HepG2 (cell line): ENCODE data around the gene CD300A. TPM values are rescaled to one million over a fixed set of nuclear protein-coding genes. Genes with fewer than 3 reads are reported as not detected.

Experiments used
- CSRNP1 ChIP-seq: sonication (generic); formaldehyde crosslinking; IDR thresholded peaks from 2 replicates; pipeline ENCODE4 v1.8.1; 2023; ENCODE audit warnings: mild to moderate bottlenecking, missing genetic modification reagents
- ELF1 ChIP-seq: sonication (generic); formaldehyde crosslinking; IDR thresholded peaks from 2 replicates; pipeline ENCODE4 v1.4.0; 2020; ENCODE audit warnings: missing genetic modification reagents
- HCFC1 ChIP-seq: fragments of 150-350 bp; IDR thresholded peaks from 2 replicates; pipeline ENCODE4 v1.6.1; 2014; ENCODE audit warnings: low read depth, low read length
- HMGXB4 ChIP-seq, 2 experiments: sonication (generic) in 1 of 2; formaldehyde crosslinking in 1 of 2; IDR thresholded peaks; 2 replicates each; pipeline versions ENCODE4 v1.4.0 to v1.6.1; 2018 to 2020; ENCODE audit warnings: missing genetic modification reagents in 2 of 2, borderline replicate concordance in 1 of 2, low read depth in 1 of 2, mild to moderate bottlenecking in 1 of 2, missing biosample characterization in 1 of 2
- IKZF1 ChIP-seq: fragments of 450-650 bp; IDR thresholded peaks from 2 replicates; pipeline ENCODE4 v1.7.1; 2016
- MYC ChIP-seq: sonication (generic); formaldehyde crosslinking; IDR thresholded peaks from 2 replicates; pipeline ENCODE4 v1.9.0; 2021; ENCODE audit warnings: missing genetic modification reagents, borderline replicate concordance
- NCOA5 ChIP-seq: sonication (generic); formaldehyde crosslinking; IDR thresholded peaks from 2 replicates; pipeline ENCODE4 v1.4.0; 2020; ENCODE audit warnings: missing genetic modification reagents
- POLR2AphosphoS2 ChIP-seq: IDR thresholded peaks from 2 replicates; pipeline ENCODE4 v1.6.1; 2011; ENCODE audit warnings: low read depth, low read length, improper control_type of control experiment
- SNAI1 ChIP-seq: sonication (generic); formaldehyde crosslinking; IDR thresholded peaks from 2 replicates; pipeline ENCODE4 v1.5.0; 2020; ENCODE audit warnings: mild to moderate bottlenecking, missing genetic modification reagents, borderline replicate concordance
- THYN1 ChIP-seq: sonication (generic); formaldehyde crosslinking; IDR thresholded peaks from 2 replicates; pipeline ENCODE4 v1.8.1; 2023; ENCODE audit warnings: low read depth, mild to moderate bottlenecking, moderate library complexity, missing genetic modification reagents, borderline replicate concordance
- ZBTB3 ChIP-seq: sonication (generic); formaldehyde crosslinking; IDR thresholded peaks from 2 replicates; pipeline ENCODE4 v1.4.0; 2020; ENCODE audit warnings: low read depth, mild to moderate bottlenecking, moderate library complexity, missing genetic modification reagents, borderline replicate concordance
- ZFP41 ChIP-seq: sonication (generic); formaldehyde crosslinking; IDR thresholded peaks from 2 replicates; pipeline ENCODE4 v1.4.0; 2020; ENCODE audit warnings: mild to moderate bottlenecking, missing genetic modification reagents, borderline replicate concordance
- ZFP62 ChIP-seq: sonication (generic); formaldehyde crosslinking; IDR thresholded peaks from 2 replicates; pipeline ENCODE4 v1.4.0; 2020; ENCODE audit warnings: missing genetic modification reagents
- ZNF142 ChIP-seq: sonication (generic); formaldehyde crosslinking; IDR thresholded peaks from 2 replicates; pipeline ENCODE4 v1.4.0; 2020; ENCODE audit warnings: missing genetic modification reagents
- ZNF235 ChIP-seq: sonication (generic); formaldehyde crosslinking; IDR thresholded peaks from 2 replicates; pipeline ENCODE4 v1.8.1; 2023; ENCODE audit warnings: mild to moderate bottlenecking, missing genetic modification reagents, borderline replicate concordance
- ZNF275 ChIP-seq: sonication (generic); formaldehyde crosslinking; IDR thresholded peaks from 2 replicates; pipeline ENCODE4 v1.8.0; 2022; ENCODE audit warnings: missing genetic modification reagents, mild to moderate bottlenecking, inconsistent platforms, borderline replicate concordance
- ZNF317 ChIP-seq: sonication (generic); formaldehyde crosslinking; IDR thresholded peaks from 2 replicates; pipeline ENCODE4 v1.5.0; 2020; ENCODE audit warnings: mild to moderate bottlenecking, missing genetic modification reagents
- ZNF572 ChIP-seq: sonication (generic); formaldehyde crosslinking; IDR thresholded peaks from 2 replicates; pipeline ENCODE4 v1.5.1; 2020; ENCODE audit warnings: mild to moderate bottlenecking, missing genetic modification reagents
- ZSCAN9 ChIP-seq: IDR thresholded peaks from 2 replicates; pipeline ENCODE4 v1.6.1; 2016; ENCODE audit warnings: borderline replicate concordance
- ZZZ3 ChIP-seq: sonication (generic); formaldehyde crosslinking; IDR thresholded peaks from 2 replicates; pipeline ENCODE4 v1.4.0; 2020; ENCODE audit warnings: missing genetic modification reagents, mild to moderate bottlenecking, borderline replicate concordance
- polyA plus RNA-seq, 8 experiments: library from polyadenylated mRNA; depleted of rRNA in 3 of 8; stranded (reverse) in 7 of 8; unstranded in 1 of 8; fragments of >200 nt; fragmentation: Illumina TruSeq in 4 of 8; extraction: Trizol in 4 of 8; gene quantifications; 2 replicates each; pipeline versions ENCODE4 v1.2.1 to v1.2.3, GENCODE V29; 2011 to 2016; ENCODE audit warnings: low read depth in 4 of 8, missing spikeins in 1 of 8, mixed read lengths in 1 of 8; ENCODE audit not compliant: insufficient read depth in 1 of 8
- total RNA-seq, 5 experiments: library from RNA; depleted of rRNA; stranded (reverse); fragments of >200 nt; fragmentation: Illumina TruSeq; extraction: Trizol; gene quantifications; 2 replicates each; pipeline ENCODE4 v1.2.3, GENCODE V29; 2016; ENCODE audit warnings: low read depth in 1 of 5

Gene CD300A
- total and polyA plus RNA-seq, 2 of the 13 experiments (the other 11 are each of a cell fraction or from before 2014, with no cell fraction given), result not detected

GRCh38 chr17:74426551-74427047 lies 39.8 kb upstream of the CD300A start (continued):
- no peak for TF ChIP-seq ZNF235 (CRISPR knock-in tag)
- 0 out of 2 replicates have a peak, but pooled peaks have one; percentile 31 for TF ChIP-seq ZFP62 (CRISPR knock-in tag)
- TF ChIP-seq POLR2AphosphoS2, result no peak
- TF ChIP-seq IKZF1, result no peak
- no peak for TF ChIP-seq ZSCAN9
- TF ChIP-seq ZNF317 (CRISPR knock-in tag), result no peak
- TF ChIP-seq HCFC1, result no peak
- TF ChIP-seq CSRNP1, result peak; percentile 22; the same call in 1 of the 2 replicates
- TF ChIP-seq HMGXB4 (CRISPR knock-in tag; IDR thresholded peaks at IDR 0.05; ENCODE audit: borderline replicate concordance in 1 of 2, low read depth in 1 of 2), result no peak
- 0 out of 2 replicates have a peak, but pooled peaks have one; percentile 20 for TF ChIP-seq MYC (CRISPR knock-in tag)
- TF ChIP-seq ZNF275 (CRISPR knock-in tag), result no peak
- TF ChIP-seq ELF1 (CRISPR knock-in tag), result no peak
- TF ChIP-seq ZNF572 (CRISPR knock-in tag), result peak; percentile 95
- no peak for TF ChIP-seq ZBTB3 (CRISPR knock-in tag)
- no peak for TF ChIP-seq SNAI1 (CRISPR knock-in tag)
- TF ChIP-seq NCOA5 (CRISPR knock-in tag), result no peak
- peak; percentile 75; the same call in 1 of the 2 replicates for TF ChIP-seq THYN1 (CRISPR knock-in tag)
- no peak for TF ChIP-seq ZZZ3 (CRISPR knock-in tag)
- TF ChIP-seq ZNF142 (CRISPR knock-in tag), result no peak
- TF ChIP-seq ZFP41, result no peak
